ENCODE measurements around the gene TIAL1. TPM values are rescaled to one million over a fixed set of nuclear protein-coding genes. Genes with fewer than 3 reads are reported as not detected.
A peak's percentile ranks its signal among the peaks of the same experiment; 100 is the strongest.
"Not testable (repeated sequence)": the region's sequence is repeated elsewhere in the genome, so short reads cannot be mapped to it uniquely, and the experiment has no call there.

The TIAL1 gene
- total RNA-seq, 3 donors from 2014 or later (not counting 1 experiment from before 2014, with no cell fraction given) = 195 to 227 (median 213) TPM

DNA sequence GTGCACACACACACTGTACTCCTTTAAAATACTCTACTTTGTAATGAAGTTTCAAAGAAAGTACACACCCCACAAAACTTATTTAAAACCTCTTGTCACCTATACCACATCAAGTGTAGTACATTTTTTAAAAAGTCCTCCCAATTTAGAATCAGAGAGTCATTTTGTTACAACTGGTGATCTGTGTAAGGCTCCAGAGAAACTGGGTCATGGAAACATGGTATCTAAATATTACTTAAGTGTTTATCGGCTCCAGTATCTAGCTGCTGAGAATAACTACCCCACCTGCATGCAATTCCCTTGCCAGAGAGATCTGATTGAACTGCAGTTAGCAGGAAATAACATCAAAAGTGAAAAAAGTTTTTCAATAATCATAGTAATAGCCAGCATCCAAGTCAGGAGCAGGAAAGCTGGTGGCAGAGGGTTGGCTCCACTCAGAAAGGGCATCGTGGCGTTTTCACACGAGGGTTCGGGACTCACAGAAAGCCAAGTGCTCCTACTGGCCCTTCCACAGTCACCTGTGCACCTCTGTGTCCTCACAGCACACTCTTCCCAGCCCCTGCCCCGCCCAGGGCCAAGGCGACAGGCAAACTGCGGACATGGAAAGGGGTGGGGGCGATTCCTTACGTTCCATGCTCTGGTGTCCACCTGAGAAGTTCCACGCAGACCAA is 60.8 kb downstream of the TIAL1 start:
- H3K27ac Mint-ChIP-seq = no peak overlapping the region
- no peaks in the 10 kb centered on the region for H3K36me3 ChIP-seq (ENCODE audit: control insufficient read depth, insufficient read depth, low read length)
- no peak overlapping the region for H3K4me3 Mint-ChIP-seq
- H3K27ac ChIP-seq (ENCODE audit: low read length) = no peak overlapping the region
- no peaks in the 10 kb centered on the region for H3K27me3 Mint-ChIP-seq (ENCODE audit: low read depth in 2 of 2)
- H3K36me3 Mint-ChIP-seq = no peaks in the 10 kb centered on the region
- no peaks in the 10 kb centered on the region for H3K9me3 ChIP-seq (ENCODE audit: control insufficient read depth, insufficient read depth, low read length)
- H3K4me1 Mint-ChIP-seq = peaks cover 12 to 15% of the 10 kb centered on the region in 2 donors
- no peak overlapping the region for H3K4me3 ChIP-seq (ENCODE audit: low read length)
- ATAC-seq (no peak), DNase-seq (peak in 1 of 2 donors; percentile 35)
- H3K4me1 ChIP-seq (ENCODE audit: control insufficient read depth, insufficient read depth, low read length) = peaks cover 15% of the 10 kb centered on the region
- H3K27me3 ChIP-seq (ENCODE audit: control insufficient read depth, insufficient read depth, low read length) = no peaks in the 10 kb centered on the region
- TF ChIP-seq, protein P1, sequence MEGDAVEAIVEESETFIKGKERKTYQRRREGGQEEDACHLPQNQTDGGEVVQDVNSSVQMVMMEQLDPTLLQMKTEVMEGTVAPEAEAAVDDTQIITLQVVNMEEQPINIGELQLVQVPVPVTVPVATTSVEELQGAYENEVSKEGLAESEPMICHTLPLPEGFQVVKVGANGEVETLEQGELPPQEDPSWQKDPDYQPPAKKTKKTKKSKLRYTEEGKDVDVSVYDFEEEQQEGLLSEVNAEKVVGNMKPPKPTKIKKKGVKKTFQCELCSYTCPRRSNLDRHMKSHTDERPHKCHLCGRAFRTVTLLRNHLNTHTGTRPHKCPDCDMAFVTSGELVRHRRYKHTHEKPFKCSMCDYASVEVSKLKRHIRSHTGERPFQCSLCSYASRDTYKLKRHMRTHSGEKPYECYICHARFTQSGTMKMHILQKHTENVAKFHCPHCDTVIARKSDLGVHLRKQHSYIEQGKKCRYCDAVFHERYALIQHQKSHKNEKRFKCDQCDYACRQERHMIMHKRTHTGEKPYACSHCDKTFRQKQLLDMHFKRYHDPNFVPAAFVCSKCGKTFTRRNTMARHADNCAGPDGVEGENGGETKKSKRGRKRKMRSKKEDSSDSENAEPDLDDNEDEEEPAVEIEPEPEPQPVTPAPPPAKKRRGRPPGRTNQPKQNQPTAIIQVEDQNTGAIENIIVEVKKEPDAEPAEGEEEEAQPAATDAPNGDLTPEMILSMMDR (IDR thresholded peaks at IDR 0.05) = no peak
- H3K9me3 Mint-ChIP-seq = no peaks in the 10 kb centered on the region
- 88% methylated on average over 11 of the region's 11 CpGs for WGBS (ENCODE audit: insufficient coverage)
- intact Hi-C loops (cut with micrococcal nuclease) = no loop called here

DNA sequence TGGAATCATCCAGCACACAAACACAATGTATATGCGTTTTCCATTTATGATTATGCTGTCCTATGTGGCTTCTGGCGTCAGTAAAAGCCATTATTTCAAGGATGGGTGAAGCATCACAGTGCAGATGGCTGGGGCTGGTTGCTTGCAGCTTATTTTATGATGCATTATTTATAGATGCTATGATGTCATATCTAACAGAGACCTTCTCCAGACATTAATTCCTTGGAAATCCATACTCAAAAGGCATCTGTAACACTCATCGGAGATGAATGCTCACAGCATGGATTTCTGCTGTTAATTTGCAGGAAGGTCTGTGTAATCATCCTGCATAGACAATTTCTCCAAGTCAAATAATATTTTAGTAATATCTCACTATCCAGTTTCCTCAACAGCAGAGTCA is 61.5 kb downstream of the TIAL1 start:
- ATAC-seq (no peak), DNase-seq (no peak)
- peaks cover 13% of the 10 kb centered on the region for H3K4me1 ChIP-seq (ENCODE audit: control insufficient read depth, insufficient read depth, low read length)
- H3K27ac Mint-ChIP-seq = no peak overlapping the region
- no peak overlapping the region for H3K4me3 ChIP-seq (ENCODE audit: low read length)
- no peaks in the 10 kb centered on the region for H3K9me3 ChIP-seq (ENCODE audit: control insufficient read depth, insufficient read depth, low read length)
- H3K4me1 Mint-ChIP-seq = peaks cover 11% of the 10 kb centered on the region in 2 donors
- H3K4me3 Mint-ChIP-seq = no peak overlapping the region
- no peaks in the 10 kb centered on the region for H3K36me3 Mint-ChIP-seq
- H3K27me3 ChIP-seq (ENCODE audit: control insufficient read depth, insufficient read depth, low read length) = no peaks in the 10 kb centered on the region
- WGBS (ENCODE audit: insufficient coverage) = 91% methylated on average over 3 of the region's 3 CpGs
- H3K36me3 ChIP-seq (ENCODE audit: control insufficient read depth, insufficient read depth, low read length) = no peaks in the 10 kb centered on the region
- TF ChIP-seq, protein P1 (IDR thresholded peaks at IDR 0.05) = no peak
- H3K9me3 Mint-ChIP-seq = no peaks in the 10 kb centered on the region
- no peak overlapping the region for H3K27ac ChIP-seq (ENCODE audit: low read length)
- intact Hi-C loops (cut with micrococcal nuclease) = no loop called here
- no peaks in the 10 kb centered on the region for H3K27me3 Mint-ChIP-seq (ENCODE audit: low read depth in 2 of 2)

DNA sequence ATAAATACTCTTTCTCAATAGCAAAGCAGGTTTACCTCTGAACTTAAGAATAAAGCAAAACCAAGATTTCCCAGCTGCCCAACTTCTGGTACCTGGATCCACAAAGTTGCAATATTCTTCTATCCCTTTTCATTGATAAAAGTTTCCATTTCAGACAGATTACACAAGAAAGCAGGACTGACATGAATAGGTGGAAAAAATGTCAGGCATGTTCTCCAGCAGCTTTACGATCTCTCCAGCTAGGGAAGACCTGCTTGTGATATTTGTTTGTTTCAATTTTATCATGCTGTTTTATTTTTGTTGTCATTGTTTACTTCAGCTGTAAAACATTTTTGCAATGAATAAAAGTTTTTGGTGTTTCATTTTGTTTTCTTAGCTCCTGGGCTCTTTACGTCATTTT is 63.3 kb downstream of the TIAL1 start:
- TF ChIP-seq, protein P1 (IDR thresholded peaks at IDR 0.05) = no peak
- Histone ChIP-seq H3K36me3 (ENCODE audit: control insufficient read depth, insufficient read depth, low read length) (no peaks in the 10 kb centered on the region), H3K4me3 (ENCODE audit: low read length) (no peak overlapping the region), H3K27me3 (ENCODE audit: control insufficient read depth, insufficient read depth, low read length) (no peaks in the 10 kb centered on the region), H3K9me3 (ENCODE audit: control insufficient read depth, insufficient read depth, low read length) (no peaks in the 10 kb centered on the region), H3K4me1 (ENCODE audit: control insufficient read depth, insufficient read depth, low read length) (peaks cover 5% of the 10 kb centered on the region), H3K27ac (ENCODE audit: low read length) (no peak overlapping the region)
- DNase-seq (no peak), ATAC-seq (no peak)
- intact Hi-C loops (cut with micrococcal nuclease) = no loop called here
- Mint-ChIP-seq H3K9me3 (no peaks in the 10 kb centered on the region), H3K27me3 (ENCODE audit: low read depth in 2 of 2) (no peaks in the 10 kb centered on the region), H3K36me3 (no peaks in the 10 kb centered on the region), H3K4me1 (peaks cover 5 to 6% of the 10 kb centered on the region in 2 donors), H3K4me3 (no peak overlapping the region), H3K27ac (no peak overlapping the region)
- 100% methylated on average over 1 of the region's 2 CpGs for WGBS (ENCODE audit: insufficient coverage)

DNA sequence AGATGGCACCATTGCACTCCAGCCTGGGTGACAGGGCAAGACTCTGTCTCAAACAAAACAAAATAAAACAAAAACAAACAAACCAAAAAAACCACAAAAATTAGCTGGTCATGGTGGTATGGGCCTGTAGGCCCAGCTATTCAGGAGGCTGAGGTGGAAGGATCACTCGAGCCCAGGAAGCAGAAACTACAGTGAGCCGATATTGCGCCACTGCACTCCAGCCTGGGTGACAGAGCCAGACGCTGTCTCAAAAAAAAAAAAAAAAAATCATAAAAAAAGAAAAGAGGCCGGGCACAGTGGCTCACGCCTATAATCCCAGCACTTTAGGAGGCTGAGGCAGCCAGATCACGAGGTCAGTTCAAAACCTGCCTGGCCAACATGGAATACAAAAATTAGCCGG is 64.0 kb downstream of the TIAL1 start:
- H3K27ac ChIP-seq (ENCODE audit: low read length); DNase-seq; H3K4me1 Mint-ChIP-seq; H3K36me3 Mint-ChIP-seq; H3K9me3 Mint-ChIP-seq; H3K9me3 ChIP-seq (ENCODE audit: control insufficient read depth, insufficient read depth, low read length); H3K4me3 Mint-ChIP-seq; H3K4me1 ChIP-seq (ENCODE audit: control insufficient read depth, insufficient read depth, low read length); H3K27me3 Mint-ChIP-seq (ENCODE audit: low read depth in 2 of 2); H3K27ac Mint-ChIP-seq; H3K4me3 ChIP-seq (ENCODE audit: low read length); intact Hi-C loops (cut with micrococcal nuclease); ATAC-seq; H3K27me3 ChIP-seq (ENCODE audit: control insufficient read depth, insufficient read depth, low read length); H3K36me3 ChIP-seq (ENCODE audit: control insufficient read depth, insufficient read depth, low read length): not testable (repeated sequence)
- WGBS (ENCODE audit: insufficient coverage) = 96% methylated on average over 8 of the region's 8 CpGs

DNA sequence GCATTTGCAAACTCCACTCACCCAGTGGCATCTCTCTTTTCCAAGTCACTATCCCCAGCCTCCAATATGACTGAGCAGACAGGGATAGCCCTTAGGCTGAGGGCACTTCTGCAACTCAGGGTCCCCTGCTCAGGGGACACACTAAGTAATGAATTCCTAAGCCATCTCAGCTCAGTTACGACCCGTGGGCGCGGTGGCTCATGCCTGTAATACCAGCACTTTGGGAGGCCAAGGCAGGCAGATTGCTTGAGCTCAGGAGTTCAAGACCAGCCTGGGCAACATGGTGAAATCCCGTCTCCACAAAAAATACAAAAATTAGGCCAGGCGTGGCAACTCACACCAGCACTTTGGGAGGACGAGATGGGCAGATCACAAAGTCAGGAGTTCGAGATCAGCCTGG is 64.5 kb downstream of the TIAL1 start:
- H3K27ac Mint-ChIP-seq, H3K4me3 Mint-ChIP-seq, H3K36me3 Mint-ChIP-seq: not testable (repeated sequence)

More for the DNA sequence above, 64.5 kb downstream of the TIAL1 start:
- H3K27me3 ChIP-seq (ENCODE audit: control insufficient read depth, insufficient read depth, low read length); H3K9me3 Mint-ChIP-seq; H3K9me3 ChIP-seq (ENCODE audit: control insufficient read depth, insufficient read depth, low read length); H3K27ac ChIP-seq (ENCODE audit: low read length); ATAC-seq; H3K4me3 ChIP-seq (ENCODE audit: low read length); H3K36me3 ChIP-seq (ENCODE audit: control insufficient read depth, insufficient read depth, low read length); intact Hi-C loops (cut with micrococcal nuclease); DNase-seq; H3K4me1 Mint-ChIP-seq; H3K27me3 Mint-ChIP-seq (ENCODE audit: low read depth in 2 of 2); H3K4me1 ChIP-seq (ENCODE audit: control insufficient read depth, insufficient read depth, low read length): not testable (repeated sequence)
- 91% methylated on average over 8 of the region's 8 CpGs for WGBS (ENCODE audit: insufficient coverage)

All from natural killer cell (primary cell).